Uterus (tissue), 4 donors: ENCODE data around the gene TMEM201. TPM values are rescaled to one million over a fixed set of nuclear protein-coding genes. Genes with fewer than 3 reads are reported as not detected.

Experiments used
- DNase-seq, 2 donors: peaks; one replicate each; pipeline ENCODE4 v3.0.0-alpha.2; 2019 to 2020
- H3K27ac ChIP-seq, 2 donors: fragments of 200-600 bp; sonication (generic); 1 replicate in 1 of 2; 2 replicates in 1 of 2; pipeline ENCODE4 v1.5.1; 2016 to 2018
- H3K27me3 ChIP-seq, 2 donors: fragments of 200-600 bp; sonication (generic); one replicate each; pipeline ENCODE4 v1.5.1; 2018 to 2019; ENCODE audit warnings: control low read depth in 1 of 2
- H3K36me3 ChIP-seq, 2 donors: fragments of 200-600 bp; sonication (generic); one replicate each; pipeline ENCODE4 v1.5.1; 2019; ENCODE audit warnings: control low read depth in 1 of 2
- H3K4me1 ChIP-seq, 2 donors: fragments of 200-600 bp; sonication (generic); one replicate each; pipeline ENCODE4 v1.5.1; 2018 to 2019; ENCODE audit warnings: control low read depth in 1 of 2
- H3K4me3 ChIP-seq, 2 donors: fragments of 200-600 bp; sonication (generic); 1 replicate in 1 of 2; 2 replicates in 1 of 2; pipeline ENCODE4 v1.5.1; 2018 to 2019; ENCODE audit warnings: mild to moderate bottlenecking in 1 of 2
- H3K9me3 ChIP-seq, 2 donors: fragments of 200-600 bp; sonication (generic); one replicate each; pipeline ENCODE4 v1.5.1; 2019; ENCODE audit warnings: control low read depth in 1 of 2
- POLR2A ChIP-seq, 2 donors: fragments of 450-650 bp; IDR thresholded peaks; one replicate each; pipeline ENCODE4 v1.6.1; 2016; ENCODE audit warnings: antibody characterized with exemption in 2 of 2, mild to moderate bottlenecking in 1 of 2, moderate library complexity in 1 of 2
- intact Hi-C: fragments of 100-400 bp; cut with DNase I; formaldehyde crosslinking; loops from one replicate; pipeline ENCODE4 v1.15.1; 2023; ENCODE audit warnings: low total_unique reads
- total RNA-seq, 4 donors: library from RNA; depleted of rRNA in 3 of 4; stranded (reverse); fragments of >200 nt in 3 of 4; gene quantifications; one replicate each; pipeline versions ENCODE4 v1.1.0 to v1.2.4, GENCODE V29; 2014 to 2023
- TF ChIP-seq, protein P1 (sequence below), 4 experiments: fragments of 200-600 bp in 2 of 4; fragments of 450-650 bp in 2 of 4; sonication (generic) in 2 of 4; IDR thresholded peaks; one replicate each; pipeline ENCODE4 v1.5.1; 2016 to 2019; ENCODE audit warnings: antibody characterized with exemption in 4 of 4, mild to moderate bottlenecking in 2 of 4, moderate library complexity in 1 of 4
- donor health status: DM: yes; HTN: yes; CAD: no.

Gene TMEM201
- total RNA-seq, 4 donors from 2014 or later = 0.29 to 20.2 (median 4.0) TPM

DNA sequence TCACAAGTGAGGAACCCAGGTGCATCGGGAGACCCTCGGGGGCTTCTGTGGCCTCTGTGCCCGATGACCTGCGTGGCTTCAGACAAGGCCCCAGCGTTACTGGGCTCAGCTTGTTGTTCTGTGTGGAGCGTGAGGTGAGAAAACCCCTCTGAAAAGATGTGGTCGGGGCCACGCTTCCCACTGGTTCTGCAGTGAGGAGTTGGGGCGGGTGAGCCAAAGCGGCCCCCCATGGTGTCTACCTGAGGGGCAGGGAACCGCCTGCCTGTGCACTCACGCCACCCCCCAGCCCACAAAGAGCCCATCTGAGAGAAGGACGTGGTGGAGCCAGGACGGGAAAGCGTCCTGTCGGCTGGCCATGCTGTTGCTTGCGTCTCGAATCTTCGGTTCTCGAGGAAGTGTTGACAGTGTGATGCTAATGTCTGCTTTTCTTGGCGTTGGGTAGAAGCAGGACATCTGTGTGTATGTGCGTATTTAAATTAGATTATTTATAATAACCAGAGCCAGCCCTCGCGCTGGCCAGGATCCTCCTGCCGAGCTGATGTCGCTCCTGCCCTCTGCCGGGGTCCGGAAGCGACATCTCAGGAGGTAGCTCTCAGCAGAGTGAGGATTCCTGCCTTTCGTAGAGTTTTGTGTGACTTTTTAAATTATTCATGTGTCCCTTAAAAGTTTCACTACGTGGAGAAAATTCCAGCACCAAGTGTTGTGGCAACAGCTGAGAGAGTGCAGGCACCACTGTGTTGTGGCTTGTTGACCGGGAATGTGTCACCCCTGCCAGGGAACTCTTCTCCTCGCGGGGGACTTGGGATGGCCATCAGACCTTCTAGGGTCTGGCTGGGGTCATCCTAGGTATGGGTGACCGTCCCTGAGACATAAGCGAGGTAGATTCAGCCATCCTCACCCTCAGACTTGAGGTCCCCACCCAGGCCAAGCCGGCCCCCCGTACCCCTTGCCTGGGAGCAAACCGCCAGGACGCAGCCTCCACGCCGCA, 15.3 kb downstream of the TMEM201 start:
- Histone ChIP-seq H3K36me3 (no peaks in the 10 kb centered on the region), H3K9me3 (no peaks in the 10 kb centered on the region), H3K27me3 (no peaks in the 10 kb centered on the region), H3K4me3 (no peak overlapping the region), H3K4me1 (no peaks in the 10 kb centered on the region), H3K27ac (no peak overlapping the region)
- TF ChIP-seq POLR2A (IDR thresholded peaks at IDR 0.05) = no peak
- TF ChIP-seq, protein P1, sequence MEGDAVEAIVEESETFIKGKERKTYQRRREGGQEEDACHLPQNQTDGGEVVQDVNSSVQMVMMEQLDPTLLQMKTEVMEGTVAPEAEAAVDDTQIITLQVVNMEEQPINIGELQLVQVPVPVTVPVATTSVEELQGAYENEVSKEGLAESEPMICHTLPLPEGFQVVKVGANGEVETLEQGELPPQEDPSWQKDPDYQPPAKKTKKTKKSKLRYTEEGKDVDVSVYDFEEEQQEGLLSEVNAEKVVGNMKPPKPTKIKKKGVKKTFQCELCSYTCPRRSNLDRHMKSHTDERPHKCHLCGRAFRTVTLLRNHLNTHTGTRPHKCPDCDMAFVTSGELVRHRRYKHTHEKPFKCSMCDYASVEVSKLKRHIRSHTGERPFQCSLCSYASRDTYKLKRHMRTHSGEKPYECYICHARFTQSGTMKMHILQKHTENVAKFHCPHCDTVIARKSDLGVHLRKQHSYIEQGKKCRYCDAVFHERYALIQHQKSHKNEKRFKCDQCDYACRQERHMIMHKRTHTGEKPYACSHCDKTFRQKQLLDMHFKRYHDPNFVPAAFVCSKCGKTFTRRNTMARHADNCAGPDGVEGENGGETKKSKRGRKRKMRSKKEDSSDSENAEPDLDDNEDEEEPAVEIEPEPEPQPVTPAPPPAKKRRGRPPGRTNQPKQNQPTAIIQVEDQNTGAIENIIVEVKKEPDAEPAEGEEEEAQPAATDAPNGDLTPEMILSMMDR (IDR thresholded peaks at IDR 0.05) = no peak
- intact Hi-C loops = no loop called here
- no peak for DNase-seq

DNA sequence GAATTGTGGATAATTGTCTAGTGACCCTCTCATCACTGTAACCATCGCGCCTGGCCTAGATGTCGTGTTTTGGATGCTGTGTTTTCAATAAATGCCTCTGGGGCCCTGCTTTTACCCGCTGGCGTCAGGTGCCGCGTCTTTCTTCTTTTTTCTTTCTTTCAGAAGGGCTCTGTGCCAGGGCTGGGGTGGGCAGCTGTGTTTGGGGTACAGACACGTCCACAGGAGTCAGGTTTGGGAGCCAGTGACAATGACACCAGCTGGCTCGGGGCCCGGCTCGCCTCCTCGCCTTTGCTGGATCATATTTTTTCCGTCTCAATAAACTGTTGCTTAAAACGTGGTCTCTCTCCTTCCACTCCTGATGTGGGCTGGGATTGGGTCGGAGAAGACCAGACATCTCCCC, 16.1 kb downstream of the TMEM201 start:
- intact Hi-C loops = no loop called here
- H3K4me1 ChIP-seq = no peaks in the 10 kb centered on the region
- TF ChIP-seq, protein P1 (IDR thresholded peaks at IDR 0.05) = no peak
- TF ChIP-seq POLR2A (IDR thresholded peaks at IDR 0.05) = no peak
- no peak for DNase-seq
- no peak overlapping the region for H3K27ac ChIP-seq
- H3K36me3 ChIP-seq = no peaks in the 10 kb centered on the region
- no peaks in the 10 kb centered on the region for H3K9me3 ChIP-seq
- no peaks in the 10 kb centered on the region for H3K27me3 ChIP-seq
- H3K4me3 ChIP-seq = no peak overlapping the region

DNA sequence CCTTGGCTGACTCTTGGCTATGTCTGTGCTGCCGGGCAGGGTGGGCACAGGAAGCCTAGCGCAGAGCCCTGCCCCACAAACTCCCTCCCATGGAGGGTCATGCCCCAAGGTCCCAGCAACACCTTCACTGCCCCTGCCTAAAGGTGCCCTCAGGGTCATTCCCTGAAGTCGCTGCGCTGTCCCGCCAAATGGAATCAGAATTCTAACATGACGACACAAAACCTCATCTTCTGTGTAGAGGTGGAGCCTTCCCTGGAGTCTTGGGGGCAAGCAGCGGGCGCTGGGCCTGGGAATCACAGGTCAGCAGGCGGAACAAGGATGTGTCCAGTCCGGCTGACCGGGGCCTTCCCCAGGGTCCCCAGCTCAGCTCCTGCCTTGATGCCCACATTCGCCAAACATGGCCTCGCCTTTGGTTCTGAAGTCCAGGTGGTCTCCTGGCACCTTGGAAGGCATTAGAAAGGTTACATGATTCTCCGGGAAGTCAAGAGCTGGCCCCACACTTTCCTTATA, 17.3 kb downstream of the TMEM201 start:
- DNase-seq = no peak
- no peaks in the 10 kb centered on the region for H3K9me3 ChIP-seq
- H3K27ac ChIP-seq = no peak overlapping the region
- no peaks in the 10 kb centered on the region for H3K27me3 ChIP-seq
- no peak for TF ChIP-seq POLR2A (IDR thresholded peaks at IDR 0.05)
- TF ChIP-seq, protein P1 (IDR thresholded peaks at IDR 0.05) = no peak
- intact Hi-C loops = no loop called here
- H3K4me1 ChIP-seq = no peaks in the 10 kb centered on the region
- no peaks in the 10 kb centered on the region for H3K36me3 ChIP-seq
- H3K4me3 ChIP-seq = no peak overlapping the region

DNA sequence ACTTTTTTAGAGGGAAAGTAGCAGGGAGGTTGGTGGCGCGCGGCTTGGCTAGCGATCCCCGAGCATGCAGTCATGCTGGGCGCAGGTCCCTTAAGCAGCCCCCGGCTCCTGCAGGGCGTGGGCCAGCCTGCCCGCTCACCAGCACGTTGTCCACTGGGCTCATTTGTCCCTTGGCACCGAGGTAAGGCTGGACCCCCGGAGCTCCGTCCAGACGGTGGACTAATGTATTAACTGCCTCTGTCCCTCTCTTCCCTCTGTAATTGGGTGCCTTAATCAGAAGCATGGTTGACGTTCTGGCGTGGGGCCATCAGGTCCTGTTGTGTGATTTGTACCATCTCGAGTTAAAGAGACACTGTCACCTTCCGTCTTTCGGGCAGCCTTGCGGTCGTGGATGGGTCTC, 17.7 kb downstream of the TMEM201 start:
- Histone ChIP-seq H3K36me3 (no peaks in the 10 kb centered on the region), H3K27ac (no peak overlapping the region), H3K9me3 (no peaks in the 10 kb centered on the region), H3K4me1 (no peaks in the 10 kb centered on the region), H3K27me3 (no peaks in the 10 kb centered on the region), H3K4me3 (no peak overlapping the region)
- no peak for DNase-seq
- intact Hi-C loops = no loop called here
- TF ChIP-seq, protein P1 (IDR thresholded peaks at IDR 0.05) = no peak
- no peak for TF ChIP-seq POLR2A (IDR thresholded peaks at IDR 0.05)

DNA sequence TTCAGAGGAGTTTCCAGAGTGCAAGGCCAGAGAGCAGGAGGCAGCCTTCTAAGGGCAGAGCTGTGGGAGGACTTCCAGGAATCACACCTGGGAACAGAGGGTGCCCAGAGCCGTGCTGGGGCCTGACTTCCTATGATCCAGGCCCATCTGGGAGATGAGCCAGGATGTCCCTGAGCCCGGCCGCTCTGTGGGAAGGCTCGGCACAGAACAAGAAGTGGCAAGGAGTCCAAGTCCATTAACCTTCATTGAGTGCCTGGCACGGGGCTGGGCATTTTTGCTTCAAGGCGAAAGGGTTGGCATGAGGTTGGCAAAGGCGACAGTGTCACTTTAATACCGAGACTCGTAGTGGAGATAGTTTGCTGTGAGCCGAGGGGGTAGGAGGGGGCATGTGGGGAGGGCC, 18.2 kb downstream of the TMEM201 start:
- Histone ChIP-seq H3K9me3 (no peaks in the 10 kb centered on the region), H3K4me1 (no peaks in the 10 kb centered on the region), H3K27ac (no peak overlapping the region), H3K36me3 (no peaks in the 10 kb centered on the region), H3K27me3 (no peaks in the 10 kb centered on the region), H3K4me3 (no peak overlapping the region)
- no peak for TF ChIP-seq POLR2A (IDR thresholded peaks at IDR 0.05)
- TF ChIP-seq, protein P1 (IDR thresholded peaks at IDR 0.05) = no peak
- DNase-seq = no peak
- intact Hi-C loops = no loop called here
